Endothelial cell of umbilical vein (primary cell): Measurements from ENCODE around the gene INPP5K. TPM values are rescaled to one million over a fixed set of nuclear protein-coding genes. Genes with fewer than 3 reads are reported as not detected.

Source experiments
- BruUV-seq: library from RNA; stranded (reverse); fragments of 400-500 nt; replicated peaks from 2 replicates; lab custom pipeline; 2021; lab: Mats Ljungman, UMichigan
- CTCF ChIA-PET: fragments of 300-600, 350-600 bp; sonication (Branson Sonifier 250); formaldehyde crosslinking; loops from one replicate; lab custom pipeline; 2021; ENCODE audit warnings: antibody characterized with exemption, inconsistent platforms; lab: Charles Lee
- POLR2A ChIA-PET: fragments of 300-600, 350-600 bp; sonication (Branson Sonifier 250); formaldehyde crosslinking; loops from one replicate; lab custom pipeline; 2021; ENCODE audit warnings: antibody characterized with exemption, inconsistent platforms; lab: Charles Lee
- DNase-seq: peaks from one replicate; pipeline ENCODE4 v3.0.0-alpha.2; 2011; ENCODE audit warnings: low read depth, low spot score
- FAIRE-seq: peaks from 2 replicates; lab custom pipeline; 2011; peaks lifted over from hg19 to GRCh38; lab: Jason Lieb, UNC
- H2AFZ ChIP-seq: 2 replicates; pipeline ENCODE4 v1.6.0; 2012; ENCODE audit warnings: low read depth, low read length, control low read depth, inconsistent platforms
- H3K27ac ChIP-seq: 2 replicates; pipeline ENCODE4 v1.5.1; 2011; ENCODE audit warnings: low read depth, mild to moderate bottlenecking, control low read depth, low read length, moderate library complexity; ENCODE audit not compliant: insufficient read depth
- H3K27me3 ChIP-seq, 2 experiments: 2 replicates each; pipeline versions ENCODE4 v1.6.0 to v1.6.1; 2011; ENCODE audit warnings: low read length in 2 of 2, mixed read lengths in 1 of 2; ENCODE audit not compliant: control insufficient read depth in 2 of 2, insufficient read depth in 2 of 2
- H3K36me3 ChIP-seq, 2 experiments: 2 replicates in 1 of 2; 3 replicates in 1 of 2; pipeline ENCODE4 v1.5.1; 2011; ENCODE audit warnings: low read length in 2 of 2, mild to moderate bottlenecking in 1 of 2, moderate library complexity in 1 of 2; ENCODE audit not compliant: control insufficient read depth in 2 of 2, insufficient read depth in 2 of 2; ENCODE audit errors: extremely low read depth in 1 of 2
- H3K4me1 ChIP-seq: 3 replicates; pipeline ENCODE4 v1.5.1; 2011; ENCODE audit warnings: mild to moderate bottlenecking, low read length; ENCODE audit not compliant: control insufficient read depth, insufficient read depth; ENCODE audit errors: extremely low read depth
- H3K4me2 ChIP-seq: 2 replicates; pipeline ENCODE4 v1.6.1; 2011; ENCODE audit warnings: low read length, control low read depth, mixed read lengths; ENCODE audit not compliant: insufficient read depth
- H3K4me3 ChIP-seq, 3 experiments: fragments of 200-600 bp in 1 of 3; sonication (generic), shearing (Covaris generic) in 1 of 3; replicated peaks in 1 of 3; 2 replicates each; pipeline ENCODE4 v1.5.1; 2011 to 2016; ENCODE audit warnings: control low read depth in 3 of 3, low read length in 3 of 3, mild to moderate bottlenecking in 2 of 3, inconsistent platforms in 1 of 3, low read depth in 1 of 3, moderate library complexity in 1 of 3; ENCODE audit not compliant: insufficient read depth in 1 of 3
- H3K79me2 ChIP-seq: 2 replicates; pipeline ENCODE4 v1.6.0; 2012; ENCODE audit warnings: low read length, inconsistent platforms; ENCODE audit not compliant: control insufficient read depth, insufficient read depth
- H3K9ac ChIP-seq: replicated peaks from 2 replicates; pipeline ENCODE3; 2011; ENCODE audit warnings: low read length, control low read depth; ENCODE audit not compliant: insufficient read depth; ENCODE audit errors: extremely low read depth
- H3K9me1 ChIP-seq: replicated peaks from 3 replicates; pipeline ENCODE4 v1.6.0; 2011; ENCODE audit warnings: mild to moderate bottlenecking, low read length; ENCODE audit not compliant: control insufficient read depth, insufficient read depth; ENCODE audit errors: extremely low read depth
- H3K9me3 ChIP-seq: replicated peaks from 2 replicates; pipeline ENCODE4 v1.5.1; 2012; ENCODE audit warnings: low read length, inconsistent platforms; ENCODE audit not compliant: control insufficient read depth, insufficient read depth
- H4K20me1 ChIP-seq: replicated peaks from 2 replicates; pipeline ENCODE3; 2011; ENCODE audit warnings: mild to moderate bottlenecking, low read length; ENCODE audit not compliant: control insufficient read depth, insufficient read depth; ENCODE audit errors: extremely low read depth
- EZH2 ChIP-seq: IDR thresholded peaks from 2 replicates; pipeline ENCODE4 v1.6.1; 2012; ENCODE audit warnings: borderline replicate concordance, low read depth, mild to moderate bottlenecking, moderate library complexity, low read length, inconsistent platforms; ENCODE audit not compliant: severe bottlenecking
- FOS ChIP-seq: IDR thresholded peaks from 2 replicates; pipeline ENCODE4 v1.6.1; 2011; ENCODE audit warnings: mild to moderate bottlenecking, low read length, moderate library complexity, borderline replicate concordance; ENCODE audit not compliant: insufficient read depth
- GATA2 ChIP-seq: IDR thresholded peaks from 2 replicates; pipeline ENCODE4 v1.7.0; 2011; ENCODE audit warnings: low read depth, mild to moderate bottlenecking, moderate library complexity, mixed read lengths, low read length; ENCODE audit not compliant: insufficient read length, insufficient read depth
- JUN ChIP-seq: IDR thresholded peaks from 2 replicates; pipeline ENCODE4 v1.6.1; 2011; ENCODE audit warnings: borderline replicate concordance, low read depth; ENCODE audit not compliant: insufficient read length, insufficient read depth
- MYC ChIP-seq: IDR thresholded peaks from one replicate; pipeline ENCODE4 v1.6.1; 2011; ENCODE audit warnings: mild to moderate bottlenecking, low read depth, low read length
- POLR2A ChIP-seq: IDR thresholded peaks from 2 replicates; pipeline ENCODE4 v1.6.1; 2012; ENCODE audit warnings: low read depth, mild to moderate bottlenecking, control low read depth, low read length
- POLR2AphosphoS5 ChIP-seq: IDR thresholded peaks from 2 replicates; pipeline ENCODE4 v1.6.1; 2012; ENCODE audit warnings: low read depth, mild to moderate bottlenecking, control low read depth, low read length, moderate library complexity; ENCODE audit not compliant: insufficient read depth
- dilution Hi-C: fragments of 300-500 bp; cut with MboI; formaldehyde crosslinking; loops from one replicate; pipeline ENCODE4 v1.15.0; 2019; ENCODE audit warnings: low sequenced_read_pairs; ENCODE audit not compliant: extremely low pct_ligation_motif_present
- intact Hi-C: fragments of 100-400 bp; cut with micrococcal nuclease; formaldehyde crosslinking; loops from one replicate; pipeline ENCODE4 v1.10.0; 2022
- polyA plus RNA-seq, 4 experiments: library from polyadenylated mRNA; depleted of rRNA in 3 of 4; stranded (reverse) in 3 of 4; unstranded in 1 of 4; fragments of >200 nt; gene quantifications; 2 replicates each; pipeline versions ENCODE4 v1.2.1 to v1.2.3, GENCODE V29; 2011 to 2012; ENCODE audit warnings: missing spikeins in 1 of 4
- total RNA-seq: library from RNA; stranded (reverse); gene quantifications from 2 replicates; pipeline ENCODE4 v1.2.3, GENCODE V29; 2021
- TF ChIP-seq, protein P1 (sequence below): IDR thresholded peaks from 2 replicates; pipeline ENCODE4 v1.6.1; 2011; ENCODE audit not compliant: insufficient read depth, insufficient read length
- TF ChIP-seq, protein P2 (sequence below), 2 donors: IDR thresholded peaks; 1 replicate in 1 of 2; 2 replicates in 1 of 2; pipeline ENCODE4 v1.5.1; 2011; ENCODE audit warnings: low read length in 2 of 2, mild to moderate bottlenecking in 2 of 2, moderate library complexity in 2 of 2, control low read depth in 1 of 2, inconsistent platforms in 1 of 2, low read depth in 1 of 2; ENCODE audit not compliant: insufficient read depth in 1 of 2; ENCODE audit errors: extremely low read depth in 1 of 2

Gene INPP5K
- total and polyA plus RNA-seq, 2 donors (not counting 3 experiments of a cell fraction or from before 2014, with no cell fraction given): 44.2 to 54.1 TPM

DNA sequence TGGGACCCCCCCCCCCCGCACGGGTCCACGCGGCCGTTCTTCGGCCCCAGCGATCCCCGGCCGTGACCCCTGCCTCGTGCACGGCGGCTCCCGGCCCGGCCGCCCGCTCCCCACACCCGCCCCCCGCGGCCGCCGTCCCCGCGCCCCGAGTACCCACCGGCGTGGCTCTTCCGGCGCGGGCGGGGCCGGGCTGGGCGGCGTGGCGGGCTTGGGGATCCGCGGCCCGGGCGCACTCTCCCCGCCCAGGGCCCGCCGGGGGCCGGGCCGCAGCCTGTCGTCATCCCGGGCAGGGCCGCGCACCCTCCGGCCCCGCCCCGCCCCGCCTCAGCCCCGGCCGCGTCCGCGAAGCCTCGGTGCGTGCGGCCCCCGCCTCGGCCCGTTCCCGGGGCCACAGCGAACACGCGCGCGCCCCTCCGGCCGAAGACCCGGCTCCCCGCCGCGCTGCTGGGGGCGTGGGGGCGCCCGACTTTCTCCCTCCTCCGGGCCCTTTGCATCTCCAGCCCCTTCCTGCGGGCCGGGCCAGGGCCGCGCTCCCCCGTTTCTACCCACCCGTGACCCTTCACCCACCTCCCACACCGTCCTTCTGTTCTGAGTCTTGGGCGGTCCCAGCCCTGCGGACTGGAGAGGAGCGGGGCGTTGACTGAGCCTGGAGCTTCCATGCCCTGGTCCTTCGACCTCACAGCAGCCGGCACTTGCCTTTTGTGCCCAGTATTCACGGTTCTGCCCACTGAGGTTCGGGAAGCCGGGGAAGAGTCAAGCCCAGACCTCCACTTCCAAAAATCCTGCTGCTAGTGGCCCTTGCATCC, 24.8 kb downstream of the INPP5K start:
- BruUV-seq: TSS peak; percentile 26
- Histone ChIP-seq H3K27me3 (no peaks in the 10 kb centered on the region), H4K20me1 (no peaks in the 10 kb centered on the region), H3K9me3 (no peaks in the 10 kb centered on the region), H2AFZ (peak overlapping the region; percentile 41), H3K36me3 (peaks cover 3 to 8% of the 10 kb centered on the region in 2 experiments), H3K79me2 (peaks cover 29% of the 10 kb centered on the region), H3K4me2 (peak overlapping the region; percentile 72), H3K9ac (peak overlapping the region; percentile 80), H3K27ac (peak overlapping the region; percentile 64), H3K9me1 (no peaks in the 10 kb centered on the region), H3K4me1 (peaks cover 42% of the 10 kb centered on the region), H3K4me3 (peak overlapping the region; percentile 54 to 61 (median 57))
- no peak for DNase-seq
- dilution Hi-C loops: no loop called here
- intact Hi-C loops: no loop called here
- FAIRE-seq: no peak
- POLR2A ChIA-PET: interaction anchor here (0.8 to 1.0 kb wide), 2 partner anchors 20 to 25 kb away, joined by 3 to 4 read pairs; partner anchors contain the start of gene INPP5K
- CTCF ChIA-PET: interaction anchor here (1.1 to 4.6 kb wide), 8 partner anchors 18 to 129 kb away, joined by 3 to 36 read pairs (median 8); partner anchors contain the start of gene INPP5K
- TF ChIP-seq, protein P1, sequence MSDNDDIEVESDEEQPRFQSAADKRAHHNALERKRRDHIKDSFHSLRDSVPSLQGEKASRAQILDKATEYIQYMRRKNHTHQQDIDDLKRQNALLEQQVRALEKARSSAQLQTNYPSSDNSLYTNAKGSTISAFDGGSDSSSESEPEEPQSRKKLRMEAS: no peak
- TF ChIP-seq GATA2 (no peak), JUN (no peak), EZH2 (no peak), FOS (no peak), POLR2A (peak; percentile 42), MYC (no peak), POLR2AphosphoS5 (peak; percentile 43)
- TF ChIP-seq, protein P2, sequence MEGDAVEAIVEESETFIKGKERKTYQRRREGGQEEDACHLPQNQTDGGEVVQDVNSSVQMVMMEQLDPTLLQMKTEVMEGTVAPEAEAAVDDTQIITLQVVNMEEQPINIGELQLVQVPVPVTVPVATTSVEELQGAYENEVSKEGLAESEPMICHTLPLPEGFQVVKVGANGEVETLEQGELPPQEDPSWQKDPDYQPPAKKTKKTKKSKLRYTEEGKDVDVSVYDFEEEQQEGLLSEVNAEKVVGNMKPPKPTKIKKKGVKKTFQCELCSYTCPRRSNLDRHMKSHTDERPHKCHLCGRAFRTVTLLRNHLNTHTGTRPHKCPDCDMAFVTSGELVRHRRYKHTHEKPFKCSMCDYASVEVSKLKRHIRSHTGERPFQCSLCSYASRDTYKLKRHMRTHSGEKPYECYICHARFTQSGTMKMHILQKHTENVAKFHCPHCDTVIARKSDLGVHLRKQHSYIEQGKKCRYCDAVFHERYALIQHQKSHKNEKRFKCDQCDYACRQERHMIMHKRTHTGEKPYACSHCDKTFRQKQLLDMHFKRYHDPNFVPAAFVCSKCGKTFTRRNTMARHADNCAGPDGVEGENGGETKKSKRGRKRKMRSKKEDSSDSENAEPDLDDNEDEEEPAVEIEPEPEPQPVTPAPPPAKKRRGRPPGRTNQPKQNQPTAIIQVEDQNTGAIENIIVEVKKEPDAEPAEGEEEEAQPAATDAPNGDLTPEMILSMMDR (IDR thresholded peaks at IDR 0.05; ENCODE audit: extremely low read depth in 1 of 2, insufficient read depth in 1 of 2, low read depth in 1 of 2, low read length in 2 of 2): no peak
